Trophoblast cell (in vitro differentiated cells and primary cell): ENCODE measurements around the gene COL5A1.

ENCODE experiments used
- DNase-seq, 2 donors: peaks; one replicate each; pipeline ENCODE4 v3.0.0-alpha.2; 2016
- H2AFZ ChIP-seq: 2 replicates; pipeline ENCODE4 v1.6.1; 2013; ENCODE audit warnings: low read length, moderate library complexity, mild to moderate bottlenecking; ENCODE audit not compliant: insufficient read depth, poor library complexity
- H2AK5ac ChIP-seq: 2 replicates; pipeline ENCODE4 v1.6.1; 2013; ENCODE audit warnings: mild to moderate bottlenecking, low read length
- H2BK120ac ChIP-seq: 2 replicates; pipeline ENCODE4 v1.6.1; 2013; ENCODE audit warnings: low read length, mild to moderate bottlenecking, moderate library complexity; ENCODE audit not compliant: insufficient read depth, poor library complexity
- H2BK12ac ChIP-seq: 2 replicates; pipeline ENCODE4 v1.6.1; 2013; ENCODE audit warnings: mild to moderate bottlenecking, low read length, moderate library complexity
- H2BK5ac ChIP-seq: 2 replicates; pipeline ENCODE4 v1.6.1; 2013; ENCODE audit warnings: low read length, low read depth, moderate library complexity, mild to moderate bottlenecking; ENCODE audit not compliant: poor library complexity
- H3K14ac ChIP-seq: 2 replicates; pipeline ENCODE4 v1.6.1; 2013; ENCODE audit warnings: mild to moderate bottlenecking, low read length
- H3K18ac ChIP-seq: 2 replicates; pipeline ENCODE4 v1.6.1; 2013; ENCODE audit warnings: mild to moderate bottlenecking, low read length
- H3K23ac ChIP-seq: 2 replicates; pipeline ENCODE4 v1.6.1; 2013; ENCODE audit warnings: low read length
- H3K27ac ChIP-seq: 2 replicates; pipeline ENCODE4 v1.5.1; 2013; ENCODE audit warnings: low read depth, mild to moderate bottlenecking, inconsistent platforms, low read length, moderate library complexity
- H3K27me3 ChIP-seq: 2 replicates; pipeline ENCODE4 v1.6.1; 2013; ENCODE audit warnings: inconsistent platforms, mild to moderate bottlenecking, low read length, moderate library complexity; ENCODE audit not compliant: insufficient read depth
- H3K36me3 ChIP-seq, 2 experiments: 1 replicate in 1 of 2; 2 replicates in 1 of 2; pipeline ENCODE4 v1.6.1; 2013; ENCODE audit warnings: low read length in 2 of 2, mild to moderate bottlenecking in 2 of 2, moderate library complexity in 1 of 2; ENCODE audit not compliant: insufficient read depth in 2 of 2, control insufficient read depth in 1 of 2
- H3K4ac ChIP-seq: 2 replicates; pipeline ENCODE4 v1.6.1; 2013; ENCODE audit warnings: low read depth, mild to moderate bottlenecking, low read length, moderate library complexity
- H3K4me1 ChIP-seq, 2 experiments: 1 replicate in 1 of 2; 2 replicates in 1 of 2; pipeline ENCODE4 v1.6.1; 2013; ENCODE audit warnings: low read length in 2 of 2, mild to moderate bottlenecking in 2 of 2, moderate library complexity in 1 of 2; ENCODE audit not compliant: insufficient read depth in 2 of 2, control insufficient read depth in 1 of 2
- H3K4me2 ChIP-seq: 2 replicates; pipeline ENCODE4 v1.6.1; 2013; ENCODE audit warnings: inconsistent platforms, mild to moderate bottlenecking, low read length, moderate library complexity
- H3K4me3 ChIP-seq: 2 replicates; pipeline ENCODE4 v1.5.1; 2013; ENCODE audit warnings: mild to moderate bottlenecking, low read depth, low read length, inconsistent platforms
- H3K79me1 ChIP-seq: one replicate; pipeline ENCODE4 v1.6.1; 2013; ENCODE audit warnings: low read length
- H3K79me2 ChIP-seq: 2 replicates; pipeline ENCODE4 v1.6.1; 2013; ENCODE audit warnings: low read length, mild to moderate bottlenecking; ENCODE audit not compliant: control insufficient read depth, insufficient read depth, poor library complexity
- H3K9ac ChIP-seq: 2 replicates; pipeline ENCODE4 v1.6.1; 2013; ENCODE audit warnings: mild to moderate bottlenecking, low read length
- H3K9me3 ChIP-seq: 2 replicates; pipeline ENCODE4 v1.6.1; 2013; ENCODE audit warnings: low read depth, mild to moderate bottlenecking, control low read depth, inconsistent platforms, low read length; ENCODE audit not compliant: insufficient read depth
- H4K12ac ChIP-seq: 2 replicates; pipeline ENCODE4 v1.6.1; 2013; ENCODE audit warnings: low read depth, mild to moderate bottlenecking, low read length, moderate library complexity
- H4K8ac ChIP-seq: 2 replicates; pipeline ENCODE4 v1.6.1; 2013; ENCODE audit warnings: low read depth, mild to moderate bottlenecking, low read length, moderate library complexity
- H4K91ac ChIP-seq: one replicate; pipeline ENCODE4 v1.6.1; 2013; ENCODE audit warnings: low read depth, mild to moderate bottlenecking, low read length, moderate library complexity
- WGBS: extraction: QIAGEN DNeasy Blood & Tissue Kit; methylation state at CpG from one replicate; pipeline ENCODE4 v1.1.7; 2013; ENCODE audit warnings: missing lambda C conversion rate; ENCODE audit not compliant: insufficient read length, insufficient coverage; ENCODE audit errors: extremely low coverage; 5-methylcytosine and 5-hydroxymethylcytosine counted together

The COL5A1 gene

GRCh38 chr9:134860510-134860909 lies 218.9 kb downstream of the COL5A1 start:
- DNase-seq, result no peak

GRCh38 chr9:134861595-134862334 lies 220.2 kb downstream of the COL5A1 start:
- no peaks in the 10 kb centered on the region for H3K79me1 ChIP-seq
- no peaks in the 10 kb centered on the region for H3K79me2 ChIP-seq
- no peak overlapping the region for H2AFZ ChIP-seq
- no peak overlapping the region for H3K9ac ChIP-seq
- H3K18ac ChIP-seq, result no peak overlapping the region
- H2BK12ac ChIP-seq, result no peak overlapping the region
- H3K23ac ChIP-seq, result no peak overlapping the region
- no peak for DNase-seq
- peaks cover 10% of the 10 kb centered on the region for H3K9me3 ChIP-seq
- no peak overlapping the region for H4K91ac ChIP-seq
- H2AK5ac ChIP-seq, result no peak overlapping the region
- peak overlapping the region; percentile 38 for H3K4me3 ChIP-seq
- no peak overlapping the region for H3K4ac ChIP-seq
- H3K4me2 ChIP-seq, result no peak overlapping the region
- H3K4me1 ChIP-seq, result no peaks in the 10 kb centered on the region
- no peak overlapping the region for H3K27ac ChIP-seq
- H3K14ac ChIP-seq, result no peak overlapping the region
- no CpG with 5 or more reads among the region's 17 CpGs for WGBS
- no peak overlapping the region for H4K12ac ChIP-seq
- H2BK120ac ChIP-seq, result no peak overlapping the region
- H3K27me3 ChIP-seq, result no peaks in the 10 kb centered on the region
- H4K8ac ChIP-seq, result no peak overlapping the region
- no peaks in the 10 kb centered on the region for H3K36me3 ChIP-seq
- no peak overlapping the region for H2BK5ac ChIP-seq

More at GRCh38 chr9:134860510-134860909, 218.9 kb downstream of the COL5A1 start:
- no peak overlapping the region for H2AFZ ChIP-seq
- H4K12ac ChIP-seq, result no peak overlapping the region
- no peak overlapping the region for H2BK12ac ChIP-seq
- H2AK5ac ChIP-seq, result no peak overlapping the region
- H3K27ac ChIP-seq, result no peak overlapping the region
- no peak overlapping the region for H3K18ac ChIP-seq
- H3K36me3 ChIP-seq, result no peaks in the 10 kb centered on the region
- no CpG with 5 or more reads among the region's 13 CpGs for WGBS
- no peak overlapping the region for H3K14ac ChIP-seq
- H3K79me1 ChIP-seq, result no peaks in the 10 kb centered on the region
- H2BK120ac ChIP-seq, result no peak overlapping the region
- H4K91ac ChIP-seq, result no peak overlapping the region
- no peaks in the 10 kb centered on the region for H3K79me2 ChIP-seq
- no peak overlapping the region for H3K9ac ChIP-seq
- no peak overlapping the region for H4K8ac ChIP-seq
- H2BK5ac ChIP-seq, result no peak overlapping the region
- no peak overlapping the region for H3K23ac ChIP-seq
- no peak overlapping the region for H3K4ac ChIP-seq
- no peaks in the 10 kb centered on the region for H3K27me3 ChIP-seq
- H3K4me1 ChIP-seq, result no peaks in the 10 kb centered on the region
- no peak overlapping the region for H3K4me3 ChIP-seq
- no peak overlapping the region for H3K4me2 ChIP-seq
- H3K9me3 ChIP-seq, result peaks cover 12% of the 10 kb centered on the region

DNA sequence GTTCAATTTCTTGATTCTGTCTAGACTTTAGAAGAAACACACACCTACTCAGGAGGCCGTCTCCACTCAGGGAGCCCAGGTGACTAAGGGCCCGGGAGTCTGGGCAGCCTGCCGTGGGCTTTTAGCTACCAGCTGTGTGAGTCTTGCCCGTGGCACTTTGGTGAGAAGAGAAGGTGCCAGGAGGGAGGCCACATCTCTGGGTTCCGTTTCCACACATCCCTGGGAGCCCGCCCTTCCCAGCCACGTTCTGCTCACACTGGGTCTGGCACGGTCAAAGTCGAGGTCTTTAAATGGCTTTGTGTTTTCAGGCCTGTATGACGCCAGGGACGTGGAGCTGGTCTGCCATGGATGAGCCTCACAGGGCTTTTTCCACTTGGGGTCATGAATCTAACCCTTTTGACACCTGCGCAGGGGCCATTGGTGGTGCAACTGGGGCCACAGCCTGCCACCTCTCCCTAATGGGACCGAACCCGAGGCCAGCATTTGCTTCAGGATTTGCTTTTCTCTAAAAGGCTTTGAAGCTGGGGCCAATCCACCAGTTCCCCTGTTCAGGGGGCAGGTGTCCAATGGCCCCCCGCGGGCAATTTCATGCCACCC lies 221.8 kb downstream of the COL5A1 start:
- Histone ChIP-seq H4K8ac (no peak overlapping the region), H3K4me1 (no peaks in the 10 kb centered on the region), H3K14ac (no peak overlapping the region), H2AFZ (no peak overlapping the region), H2BK12ac (no peak overlapping the region), H2BK120ac (no peak overlapping the region), H3K27ac (no peak overlapping the region), H3K4me2 (no peak overlapping the region), H3K36me3 (no peaks in the 10 kb centered on the region), H3K27me3 (no peaks in the 10 kb centered on the region), H3K18ac (no peak overlapping the region), H3K79me1 (no peaks in the 10 kb centered on the region), H2AK5ac (no peak overlapping the region), H2BK5ac (no peak overlapping the region), H4K12ac (no peak overlapping the region), H3K23ac (no peak overlapping the region), H3K4ac (no peak overlapping the region), H3K4me3 (no peak overlapping the region), H4K91ac (no peak overlapping the region), H3K79me2 (no peaks in the 10 kb centered on the region), H3K9ac (no peak overlapping the region), H3K9me3 (peaks cover 8% of the 10 kb centered on the region)
- no CpG with 5 or more reads among the region's 16 CpGs for WGBS
- no peak for DNase-seq

DNA sequence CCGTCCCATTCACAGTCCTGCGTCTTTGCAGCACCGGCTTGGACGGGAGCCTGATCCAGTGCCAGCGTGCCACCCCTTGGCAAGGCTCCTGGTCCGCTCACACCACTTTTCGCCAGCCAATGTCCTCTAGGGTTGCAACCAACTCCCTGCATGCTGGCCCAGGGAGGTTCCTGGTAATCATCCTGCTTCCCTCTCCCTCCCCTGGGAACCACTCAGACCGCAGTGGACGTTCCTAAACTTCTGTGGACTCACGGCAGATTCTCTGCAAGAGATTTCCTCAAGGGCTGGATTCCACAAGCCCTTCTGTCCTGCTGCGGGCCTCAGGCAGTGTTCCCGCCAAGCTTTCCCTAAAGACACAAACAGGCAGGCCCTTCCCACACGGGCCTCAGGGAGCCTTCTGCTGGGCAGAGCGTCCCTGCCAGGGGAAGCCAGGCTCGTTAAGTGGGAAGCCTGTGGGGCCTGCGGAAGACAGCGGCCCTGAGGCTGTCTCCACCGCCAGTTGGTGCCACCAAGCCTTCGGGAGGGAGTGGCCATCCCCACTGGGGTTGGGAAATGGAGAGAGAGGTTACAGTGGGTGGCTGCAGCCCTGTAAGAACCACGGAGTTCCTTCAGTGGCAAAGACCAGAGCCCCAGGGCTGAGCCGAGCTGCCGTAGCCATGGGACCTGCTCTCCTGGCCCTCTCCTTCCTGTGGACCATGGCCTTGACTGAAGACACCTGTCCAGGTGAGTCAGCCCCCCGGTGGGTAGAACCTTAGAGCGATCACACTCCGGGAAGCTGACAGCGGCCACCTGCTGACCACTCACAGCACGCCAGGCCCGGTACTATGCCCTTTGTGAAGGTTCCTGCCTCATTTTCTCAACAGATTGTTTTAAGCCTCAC lies 222.6 kb downstream of the COL5A1 start:
- no CpG with 5 or more reads among the region's 28 CpGs for WGBS
- Histone ChIP-seq H3K18ac (no peak overlapping the region), H3K9ac (no peak overlapping the region), H3K36me3 (no peaks in the 10 kb centered on the region), H2AFZ (no peak overlapping the region), H2BK120ac (no peak overlapping the region), H4K91ac (no peak overlapping the region), H2AK5ac (no peak overlapping the region), H3K79me1 (no peaks in the 10 kb centered on the region), H2BK5ac (no peak overlapping the region), H3K79me2 (no peaks in the 10 kb centered on the region), H3K23ac (no peak overlapping the region), H3K4me2 (no peak overlapping the region), H3K4me3 (no peak overlapping the region), H2BK12ac (no peak overlapping the region), H3K27me3 (no peaks in the 10 kb centered on the region), H3K4me1 (no peaks in the 10 kb centered on the region), H4K8ac (no peak overlapping the region), H3K4ac (no peak overlapping the region), H3K14ac (no peak overlapping the region), H3K9me3 (peaks cover 9% of the 10 kb centered on the region), H4K12ac (no peak overlapping the region), H3K27ac (no peak overlapping the region)
- DNase-seq, result no peak
